ENCODE measurements around the gene STBD1.

The STBD1 gene

GRCh38 chr4:76302826-76303438 lies 3.6 kb upstream of the STBD1 start:
- H2AFZ ChIP-seq (ENCODE audit: low read depth, low read length) = no peak overlapping the region
- TF ChIP-seq EZH2phosphoT487 (IDR thresholded peaks at IDR 0.05; ENCODE audit: low read depth) = no peak
- TF ChIP-seq, protein P1, sequence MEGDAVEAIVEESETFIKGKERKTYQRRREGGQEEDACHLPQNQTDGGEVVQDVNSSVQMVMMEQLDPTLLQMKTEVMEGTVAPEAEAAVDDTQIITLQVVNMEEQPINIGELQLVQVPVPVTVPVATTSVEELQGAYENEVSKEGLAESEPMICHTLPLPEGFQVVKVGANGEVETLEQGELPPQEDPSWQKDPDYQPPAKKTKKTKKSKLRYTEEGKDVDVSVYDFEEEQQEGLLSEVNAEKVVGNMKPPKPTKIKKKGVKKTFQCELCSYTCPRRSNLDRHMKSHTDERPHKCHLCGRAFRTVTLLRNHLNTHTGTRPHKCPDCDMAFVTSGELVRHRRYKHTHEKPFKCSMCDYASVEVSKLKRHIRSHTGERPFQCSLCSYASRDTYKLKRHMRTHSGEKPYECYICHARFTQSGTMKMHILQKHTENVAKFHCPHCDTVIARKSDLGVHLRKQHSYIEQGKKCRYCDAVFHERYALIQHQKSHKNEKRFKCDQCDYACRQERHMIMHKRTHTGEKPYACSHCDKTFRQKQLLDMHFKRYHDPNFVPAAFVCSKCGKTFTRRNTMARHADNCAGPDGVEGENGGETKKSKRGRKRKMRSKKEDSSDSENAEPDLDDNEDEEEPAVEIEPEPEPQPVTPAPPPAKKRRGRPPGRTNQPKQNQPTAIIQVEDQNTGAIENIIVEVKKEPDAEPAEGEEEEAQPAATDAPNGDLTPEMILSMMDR (IDR thresholded peaks at IDR 0.05; ENCODE audit: low read depth, low read length) = no peak
- peaks cover 35% of the 10 kb centered on the region for H3K4me1 ChIP-seq (ENCODE audit: low read length)
- H3K27me3 ChIP-seq (ENCODE audit: low read depth, low read length) = no peaks in the 10 kb centered on the region
- no peak overlapping the region for H3K27ac ChIP-seq (ENCODE audit: low read length)
- peaks cover 6% of the 10 kb centered on the region for H3K36me3 ChIP-seq (replicated peaks; ENCODE audit: low read depth, low read length)
- no peaks in the 10 kb centered on the region for H3K79me2 ChIP-seq (ENCODE audit: low read length)
- H3K4me2 ChIP-seq (ENCODE audit: low read length) = no peak overlapping the region
- H4K20me1 ChIP-seq (ENCODE audit: insufficient read depth, low read length) = no peaks in the 10 kb centered on the region
- H3K4me3 ChIP-seq (ENCODE audit: low read length) = no peak overlapping the region
- no peak overlapping the region for H3K9ac ChIP-seq (ENCODE audit: low read length)
- H3K9me3 ChIP-seq (ENCODE audit: insufficient read depth, low read length) = no peaks in the 10 kb centered on the region; the same call in 1 of the 2 replicates

DNA sequence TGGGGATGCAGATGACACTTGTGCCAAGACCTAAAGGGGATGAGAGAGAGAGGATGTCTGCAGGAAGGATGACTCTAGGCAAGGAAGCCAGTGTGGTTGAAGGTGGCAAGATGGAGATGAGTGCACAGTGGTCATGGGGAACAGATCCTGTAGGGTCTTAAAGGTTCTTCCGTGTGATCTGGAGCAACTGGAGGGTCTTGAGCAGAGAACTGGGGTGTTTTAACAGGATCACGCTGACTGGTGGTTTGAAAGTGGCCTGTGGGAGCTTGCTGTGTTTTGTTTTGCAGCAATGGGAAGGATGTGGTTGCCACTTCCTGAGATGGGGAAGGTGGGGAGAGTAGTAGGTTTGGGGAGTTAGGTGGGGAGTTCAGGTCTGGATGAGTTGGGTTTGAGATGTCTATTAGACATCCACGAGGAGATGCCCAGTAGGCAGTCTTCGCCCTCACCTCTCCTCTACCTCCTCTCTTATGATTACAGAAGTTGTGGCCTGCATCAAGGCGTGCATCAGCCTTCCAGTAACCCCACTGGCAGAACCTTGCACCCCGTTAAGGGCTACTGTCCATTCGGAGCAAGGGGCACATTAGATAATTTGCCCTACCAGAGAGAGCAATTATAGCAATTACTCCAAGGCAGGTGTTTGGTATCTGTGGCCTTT lies 1.4 kb upstream of the STBD1 start:
- Histone ChIP-seq H3K27ac (ENCODE audit: low read length) (no peak overlapping the region), H3K4me2 (ENCODE audit: low read length) (no peak overlapping the region), H3K79me2 (ENCODE audit: low read length) (no peaks in the 10 kb centered on the region), H3K9ac (ENCODE audit: low read length) (no peak overlapping the region), H3K9me3 (ENCODE audit: insufficient read depth, low read length) (no peaks in the 10 kb centered on the region), H3K4me1 (ENCODE audit: low read length) (peaks cover 23% of the 10 kb centered on the region), H3K4me3 (ENCODE audit: low read length) (no peak overlapping the region), H4K20me1 (ENCODE audit: insufficient read depth, low read length) (no peaks in the 10 kb centered on the region), H3K36me3 (replicated peaks; ENCODE audit: low read depth, low read length) (no peaks in the 10 kb centered on the region), H3K27me3 (ENCODE audit: low read depth, low read length) (0 out of 2 replicates have a peak, but pooled peaks cover 4% of the 10 kb centered on the region), H2AFZ (ENCODE audit: low read depth, low read length) (no peak overlapping the region)
- TF ChIP-seq EZH2phosphoT487 (IDR thresholded peaks at IDR 0.05; ENCODE audit: low read depth) = no peak
- TF ChIP-seq, protein P1 (IDR thresholded peaks at IDR 0.05; ENCODE audit: low read depth, low read length) = no peak

- H3K4me2 ChIP-seq (ENCODE audit: low read length) = no peak overlapping the region
- H3K79me2 ChIP-seq (ENCODE audit: low read length) = no peaks in the 10 kb centered on the region
- H3K9me3 ChIP-seq (ENCODE audit: insufficient read depth, low read length) = no peaks in the 10 kb centered on the region
- H4K20me1 ChIP-seq (ENCODE audit: insufficient read depth, low read length) = no peaks in the 10 kb centered on the region
- TF ChIP-seq, protein P1 (IDR thresholded peaks at IDR 0.05; ENCODE audit: low read depth, low read length) = no peak
- TF ChIP-seq EZH2phosphoT487 (IDR thresholded peaks at IDR 0.05; ENCODE audit: low read depth) = no peak
- no peak overlapping the region for H3K27ac ChIP-seq (ENCODE audit: low read length)
- no peak overlapping the region for H3K4me3 ChIP-seq (ENCODE audit: low read length)
- peaks cover 8% of the 10 kb centered on the region for H3K4me1 ChIP-seq (ENCODE audit: low read length)
- no peaks in the 10 kb centered on the region for H3K36me3 ChIP-seq (replicated peaks; ENCODE audit: low read depth, low read length)
- no peak overlapping the region for H3K9ac ChIP-seq (ENCODE audit: low read length)
- no peak overlapping the region for H2AFZ ChIP-seq (ENCODE audit: low read depth, low read length)
- 0 out of 2 replicates have a peak, but pooled peaks cover 4% of the 10 kb centered on the region for H3K27me3 ChIP-seq (ENCODE audit: low read depth, low read length)
Measured at GRCh38 chr4:76306882-76307659, 538 bp downstream of the STBD1 start.

DNA sequence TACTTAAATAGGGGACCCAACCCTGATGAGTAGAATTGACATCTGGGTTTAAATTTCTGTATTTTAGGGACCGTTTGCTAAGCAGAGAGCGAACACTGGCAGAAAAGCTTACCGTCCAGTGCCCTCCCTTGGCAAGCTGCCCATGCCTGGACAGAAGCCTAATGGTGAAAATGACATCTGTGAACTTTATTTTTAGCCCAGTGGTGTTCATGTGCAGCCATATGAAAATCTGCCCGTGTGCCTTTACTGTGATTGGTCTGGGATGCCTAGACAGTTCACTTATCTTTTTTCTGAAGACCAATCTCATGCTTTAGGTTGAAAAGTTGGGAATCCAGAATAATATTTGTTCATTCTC lies 1.1 kb downstream of the STBD1 start:
- no peak overlapping the region for H3K4me3 ChIP-seq (ENCODE audit: low read length)
- no peak overlapping the region for H3K4me2 ChIP-seq (ENCODE audit: low read length)
- no peak overlapping the region for H3K9ac ChIP-seq (ENCODE audit: low read length)
- TF ChIP-seq EZH2phosphoT487 (IDR thresholded peaks at IDR 0.05; ENCODE audit: low read depth) = no peak
- TF ChIP-seq, protein P1 (IDR thresholded peaks at IDR 0.05; ENCODE audit: low read depth, low read length) = no peak
- H2AFZ ChIP-seq (ENCODE audit: low read depth, low read length) = no peak overlapping the region
- 0 out of 2 replicates have a peak, but pooled peaks cover 8% of the 10 kb centered on the region for H3K4me1 ChIP-seq (ENCODE audit: low read length)
- H3K9me3 ChIP-seq (ENCODE audit: insufficient read depth, low read length) = no peaks in the 10 kb centered on the region
- no peak overlapping the region for H3K27ac ChIP-seq (ENCODE audit: low read length)
- H3K36me3 ChIP-seq (replicated peaks; ENCODE audit: low read depth, low read length) = no peaks in the 10 kb centered on the region
- 0 out of 2 replicates have a peak, but pooled peaks cover 4% of the 10 kb centered on the region for H3K27me3 ChIP-seq (ENCODE audit: low read depth, low read length)
- no peaks in the 10 kb centered on the region for H4K20me1 ChIP-seq (ENCODE audit: insufficient read depth, low read length)
- H3K79me2 ChIP-seq (ENCODE audit: low read length) = no peaks in the 10 kb centered on the region
